ENCODE results near the gene RPL13A. TPM values are rescaled to one million over a fixed set of nuclear protein-coding genes. Genes with fewer than 3 reads are reported as not detected.

The RPL13A gene
- total and polyA plus RNA-seq, 2 of the 13 experiments (the other 11 are each of a cell fraction or from before 2014, with no cell fraction given), result 2,601 to 3,407 TPM

GRCh38 chr19:49453757-49454240, 33.6 kb upstream of the RPL13A start (continued):
- TF ChIP-seq STAT6 (CRISPR knock-in tag; IDR thresholded peaks at IDR 0.05; ENCODE audit: borderline replicate concordance), result 0 out of 2 replicates have a peak, but pooled peaks have one; percentile 27
- TF ChIP-seq HOXA3 (CRISPR knock-in tag; IDR thresholded peaks at IDR 0.05), result no peak
- no peak for TF ChIP-seq ZHX1 (CRISPR knock-in tag; IDR thresholded peaks at IDR 0.05; ENCODE audit: low read depth)
- TF ChIP-seq MTF1 (CRISPR knock-in tag; IDR thresholded peaks at IDR 0.05), result no peak
- peak; percentile 22; the same call in 1 of the 2 replicates for TF ChIP-seq ZNF607 (CRISPR knock-in tag; IDR thresholded peaks at IDR 0.05; ENCODE audit: borderline replicate concordance)
- TF ChIP-seq ATF7-NPFF (CRISPR knock-in tag; IDR thresholded peaks at IDR 0.05; ENCODE audit: low read depth), result no peak
- 0 out of 2 replicates have a peak, but pooled peaks have one; percentile 13 for TF ChIP-seq SNAPC2 (CRISPR knock-in tag; IDR thresholded peaks at IDR 0.05)
- TF ChIP-seq SOX5 (CRISPR knock-in tag; IDR thresholded peaks at IDR 0.05; ENCODE audit: borderline replicate concordance), result no peak
- TF ChIP-seq ATF1 (CRISPR knock-in tag; IDR thresholded peaks at IDR 0.05), result 0 out of 2 replicates have a peak, but pooled peaks have one; percentile 36
- no peak for TF ChIP-seq KDM5B (CRISPR knock-in tag; IDR thresholded peaks at IDR 0.05; ENCODE audit: borderline replicate concordance)
- no peak for TF ChIP-seq ZNF138 (CRISPR knock-in tag; IDR thresholded peaks at IDR 0.05; ENCODE audit: low read depth)
- TF ChIP-seq ZNF670 (CRISPR knock-in tag; IDR thresholded peaks at IDR 0.05; ENCODE audit: borderline replicate concordance), result no peak
- TF ChIP-seq SNAI1 (CRISPR knock-in tag; IDR thresholded peaks at IDR 0.05; ENCODE audit: borderline replicate concordance), result peak; percentile 75; the same call in 1 of the 2 replicates
- TF ChIP-seq MIER2 (CRISPR knock-in tag; IDR thresholded peaks at IDR 0.05), result no peak
- 0 out of 2 replicates have a peak, but pooled peaks have one; percentile 70 for TF ChIP-seq CSRNP1 (CRISPR knock-in tag; IDR thresholded peaks at IDR 0.05)
- no peak for TF ChIP-seq SOX13 (IDR thresholded peaks at IDR 0.05)
- no peak for TF ChIP-seq SOX13 (CRISPR knock-in tag; conservative IDR thresholded peaks at IDR 0.05 in 1 of 2, IDR thresholded peaks at IDR 0.05 in 1 of 2)
- 0 out of 2 replicates have a peak, but pooled peaks have one; percentile 16 for TF ChIP-seq PRDM15 (CRISPR knock-in tag; IDR thresholded peaks at IDR 0.05)
- TF ChIP-seq ZNF678 (CRISPR knock-in tag; IDR thresholded peaks at IDR 0.05), result no peak

All from HepG2 (cell line).